Mucosa of rectum (tissue), 2 donors: ENCODE data around the gene SPRR2D.
"Not testable (repeated sequence)": the region's sequence is repeated elsewhere in the genome, so short reads cannot be mapped to it uniquely, and the experiment has no call there.

Source experiments
- H3K27ac ChIP-seq, 2 donors: one replicate each; pipeline ENCODE4 v1.7.0; 2013; ENCODE audit warnings: inconsistent platforms in 2 of 2, low read depth in 2 of 2, low read length in 2 of 2
- H3K27me3 ChIP-seq, 2 donors: one replicate each; pipeline ENCODE4 v1.7.0; 2013; ENCODE audit warnings: low read length in 2 of 2; ENCODE audit not compliant: control insufficient read depth in 2 of 2, insufficient read depth in 2 of 2
- H3K36me3 ChIP-seq, 2 donors: one replicate each; pipeline ENCODE4 v1.7.0; 2013; ENCODE audit warnings: low read length in 2 of 2; ENCODE audit not compliant: control insufficient read depth in 2 of 2, insufficient read depth in 2 of 2
- H3K4me1 ChIP-seq, 2 donors: one replicate each; pipeline ENCODE4 v1.7.0; 2013; ENCODE audit warnings: low read length in 2 of 2, mild to moderate bottlenecking in 1 of 2; ENCODE audit not compliant: control insufficient read depth in 2 of 2, insufficient read depth in 2 of 2
- H3K4me3 ChIP-seq, 2 donors: one replicate each; pipeline ENCODE4 v1.7.0; 2013; ENCODE audit warnings: low read length in 2 of 2
- H3K9ac ChIP-seq, 2 donors: one replicate each; pipeline ENCODE4 v1.7.0; 2013; ENCODE audit warnings: low read length in 2 of 2, low read depth in 1 of 2, mild to moderate bottlenecking in 1 of 2
- H3K9me3 ChIP-seq, 2 donors: one replicate each; pipeline ENCODE4 v1.7.0; 2013; ENCODE audit warnings: low read length in 2 of 2; ENCODE audit not compliant: control insufficient read depth in 2 of 2
- donor health status: healthy.
- donor health status: Normal muscosa, but diverticular disease.

SPRR2D gene

DNA sequence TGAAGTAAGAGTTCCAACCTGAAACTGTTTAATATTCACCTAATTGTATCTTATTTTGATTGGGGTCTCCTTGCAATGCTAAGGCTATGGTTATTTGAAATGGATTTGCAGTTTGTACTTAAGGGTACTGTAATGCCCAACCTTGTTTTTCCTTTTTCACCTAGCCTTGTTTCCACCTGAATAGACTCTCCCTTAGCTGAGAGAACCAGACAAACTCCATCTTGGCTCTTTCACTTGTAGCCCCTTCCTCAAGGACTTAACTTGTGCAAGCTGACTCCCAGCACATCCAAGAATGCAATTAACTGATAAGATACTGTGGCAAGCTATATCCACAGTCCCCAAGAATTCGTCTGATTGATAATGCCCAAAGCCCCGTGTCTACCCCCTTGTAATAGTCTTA lies 19.1 kb downstream of the SPRR2D start:
- H3K9me3 ChIP-seq, H3K36me3 ChIP-seq, H3K27me3 ChIP-seq, H3K9ac ChIP-seq, H3K27ac ChIP-seq, H3K4me3 ChIP-seq, H3K4me1 ChIP-seq: not testable (repeated sequence)

DNA sequence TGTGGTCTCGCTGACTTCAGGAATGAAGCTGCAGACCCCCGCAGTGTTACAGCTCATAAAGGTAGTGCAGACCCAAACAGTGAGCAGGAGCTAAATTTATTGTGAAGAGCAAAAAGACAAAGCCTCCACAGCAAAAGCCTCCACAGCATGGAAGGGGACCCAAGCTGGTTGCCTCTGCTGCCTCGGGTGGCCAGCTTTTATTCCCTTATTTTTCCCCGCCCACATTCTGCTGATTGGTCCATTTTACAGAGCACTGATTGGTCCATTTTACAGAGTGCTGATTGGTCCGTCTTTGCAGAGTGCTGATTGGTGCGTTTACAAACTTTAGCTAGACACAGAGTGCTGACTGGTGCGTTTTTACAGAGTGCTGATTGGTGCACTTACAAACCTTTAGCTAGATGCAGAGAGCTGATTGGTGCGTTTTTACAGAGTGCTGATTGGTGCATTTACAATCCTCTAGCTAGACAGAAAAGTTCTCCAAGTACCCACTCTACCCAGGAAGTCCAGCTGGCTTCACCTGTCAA lies 29.6 kb downstream of the SPRR2D start:
- not testable (repeated sequence) for H3K27me3 ChIP-seq, H3K27ac ChIP-seq, H3K4me3 ChIP-seq, H3K9me3 ChIP-seq, H3K4me1 ChIP-seq, H3K36me3 ChIP-seq, H3K9ac ChIP-seq

DNA sequence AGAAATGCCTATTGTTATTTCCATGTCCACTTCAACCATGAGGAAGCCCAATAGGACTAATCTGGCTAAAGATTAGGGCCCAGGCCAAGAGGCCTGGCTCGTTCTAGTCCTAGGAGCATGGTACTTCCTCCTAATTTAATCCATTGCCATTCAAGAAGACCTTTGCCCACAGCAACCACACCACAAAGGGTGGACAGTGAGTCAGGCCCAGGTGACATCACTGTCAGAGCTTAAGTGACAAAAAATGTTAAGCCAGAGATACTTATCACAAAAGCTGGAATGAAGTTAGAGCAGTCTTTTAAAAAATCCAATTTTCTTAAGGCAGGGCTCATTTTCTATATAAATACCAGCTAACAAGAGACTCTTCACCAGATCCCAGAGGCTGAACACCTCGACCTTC lies 39.5 kb downstream of the SPRR2D start, which contains the start of gene SPRR3:
TSS of gene SPRR3 (plus strand) at position 368 of the 400 bp plus-strand sequence. CDS start 1,272 bp downstream, outside the sequence.
- no peaks in the 10 kb centered on the region for H3K9me3 ChIP-seq
- no peak within 1 kb of the TSS for H3K9ac ChIP-seq
- peaks cover 0 to 2% of the 10 kb centered on the region in 2 donors for H3K27me3 ChIP-seq
- no peak within 1 kb of the TSS for H3K27ac ChIP-seq
- H3K4me1 ChIP-seq = no peaks in the 10 kb centered on the region
- no peak within 1 kb of the TSS for H3K4me3 ChIP-seq
- no peaks in the 10 kb centered on the region for H3K36me3 ChIP-seq

DNA sequence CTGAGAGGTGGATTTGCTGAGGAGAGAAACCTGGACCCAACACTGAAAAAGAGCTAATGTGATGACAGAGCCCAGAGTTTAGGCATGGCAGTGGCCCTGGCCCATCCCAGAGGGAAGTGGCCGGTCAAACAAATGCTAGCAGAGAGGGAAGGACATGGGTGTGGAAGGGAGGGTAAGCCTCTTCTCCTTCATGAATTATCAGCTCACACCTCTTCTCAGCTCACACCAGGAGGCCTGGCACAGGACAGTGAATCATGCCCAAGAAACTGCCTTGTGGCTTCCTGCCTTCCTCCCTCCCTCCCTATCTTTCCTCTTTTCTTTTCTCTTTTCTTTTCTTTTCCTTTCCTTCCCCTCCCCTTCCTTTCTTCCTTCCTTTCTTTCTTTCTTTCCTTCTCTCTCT lies 40.6 kb downstream of the SPRR2D start:
- H3K27ac ChIP-seq = no peak overlapping the region
- H3K4me1 ChIP-seq = no peaks in the 10 kb centered on the region
- no peaks in the 10 kb centered on the region for H3K9me3 ChIP-seq
- H3K36me3 ChIP-seq = no peaks in the 10 kb centered on the region
- H3K4me3 ChIP-seq = no peak overlapping the region
- H3K27me3 ChIP-seq = peaks cover 0 to 2% of the 10 kb centered on the region in 2 donors
- H3K9ac ChIP-seq = no peak overlapping the region

DNA sequence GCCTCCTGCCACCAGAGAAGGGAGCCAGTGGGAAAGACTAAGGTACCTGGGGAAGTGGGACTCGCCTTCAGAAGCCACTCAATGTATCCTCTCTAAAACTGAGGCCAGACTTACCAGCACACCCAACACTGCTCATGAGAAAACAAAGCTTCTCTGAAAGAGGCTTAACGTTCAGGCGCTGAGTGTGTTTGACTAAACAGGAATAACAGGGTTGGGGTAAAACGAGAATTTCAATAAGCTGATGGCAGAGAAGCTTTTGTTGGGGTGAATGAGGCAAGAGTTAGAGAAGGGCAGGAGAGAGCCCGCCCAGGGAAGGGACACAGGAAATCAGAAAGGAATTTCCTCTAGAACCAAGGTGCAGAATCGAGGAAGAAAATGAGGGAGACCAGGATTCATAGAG lies 41.1 kb downstream of the SPRR2D start:
- Histone ChIP-seq H3K36me3 (no peaks in the 10 kb centered on the region), H3K4me3 (no peak overlapping the region), H3K27me3 (peaks cover 0 to 2% of the 10 kb centered on the region in 2 donors), H3K4me1 (no peaks in the 10 kb centered on the region), H3K27ac (no peak overlapping the region), H3K9me3 (no peaks in the 10 kb centered on the region), H3K9ac (no peak overlapping the region)

DNA sequence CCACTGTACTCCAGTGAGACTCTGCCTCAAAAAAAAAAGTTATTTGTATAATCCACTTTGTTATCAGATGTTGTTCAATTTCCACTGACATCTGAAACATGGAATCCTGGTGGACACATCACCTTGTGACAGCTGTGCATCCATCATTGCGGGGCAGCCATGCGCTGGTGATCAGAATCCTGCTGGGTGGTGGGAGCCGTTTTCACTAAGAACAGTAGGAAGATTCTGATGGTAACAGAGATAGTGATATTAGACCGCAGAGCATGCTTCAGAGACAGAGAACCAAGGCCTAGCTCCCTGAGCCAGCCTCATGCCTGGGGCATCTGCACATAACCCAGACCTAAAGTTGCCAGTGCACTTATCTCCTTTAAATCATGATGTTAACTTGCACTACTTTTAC lies 42.4 kb downstream of the SPRR2D start:
- peaks cover 0 to 2% of the 10 kb centered on the region in 2 donors for H3K27me3 ChIP-seq
- H3K27ac ChIP-seq = no peak overlapping the region
- H3K9ac ChIP-seq = no peak overlapping the region
- H3K36me3 ChIP-seq = no peaks in the 10 kb centered on the region
- H3K9me3 ChIP-seq = no peaks in the 10 kb centered on the region
- no peaks in the 10 kb centered on the region for H3K4me1 ChIP-seq
- no peak overlapping the region for H3K4me3 ChIP-seq

DNA sequence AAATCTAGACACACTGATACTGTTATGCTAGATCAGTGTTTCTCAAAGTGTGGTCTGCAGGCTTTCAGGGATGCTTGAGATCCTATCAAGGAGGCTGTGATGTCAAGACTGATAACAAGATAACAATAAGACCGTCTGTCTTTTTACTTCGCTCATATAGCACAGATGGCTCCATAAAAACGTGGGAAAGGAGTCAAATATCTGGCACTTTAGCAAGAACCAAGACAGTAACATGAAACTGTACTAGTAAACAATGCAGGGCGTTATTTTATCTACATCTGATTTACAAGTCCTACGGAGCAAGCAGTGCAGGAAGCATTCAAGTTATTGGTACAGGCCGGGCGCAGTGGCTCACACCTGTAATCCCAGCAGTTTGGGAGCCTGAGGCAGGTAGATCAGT lies 43.0 kb downstream of the SPRR2D start:
- Histone ChIP-seq H3K4me1 (no peaks in the 10 kb centered on the region), H3K27me3 (peaks cover 0 to 2% of the 10 kb centered on the region in 2 donors), H3K36me3 (no peaks in the 10 kb centered on the region), H3K4me3 (no peak overlapping the region), H3K27ac (no peak overlapping the region), H3K9me3 (no peaks in the 10 kb centered on the region), H3K9ac (no peak overlapping the region)

DNA sequence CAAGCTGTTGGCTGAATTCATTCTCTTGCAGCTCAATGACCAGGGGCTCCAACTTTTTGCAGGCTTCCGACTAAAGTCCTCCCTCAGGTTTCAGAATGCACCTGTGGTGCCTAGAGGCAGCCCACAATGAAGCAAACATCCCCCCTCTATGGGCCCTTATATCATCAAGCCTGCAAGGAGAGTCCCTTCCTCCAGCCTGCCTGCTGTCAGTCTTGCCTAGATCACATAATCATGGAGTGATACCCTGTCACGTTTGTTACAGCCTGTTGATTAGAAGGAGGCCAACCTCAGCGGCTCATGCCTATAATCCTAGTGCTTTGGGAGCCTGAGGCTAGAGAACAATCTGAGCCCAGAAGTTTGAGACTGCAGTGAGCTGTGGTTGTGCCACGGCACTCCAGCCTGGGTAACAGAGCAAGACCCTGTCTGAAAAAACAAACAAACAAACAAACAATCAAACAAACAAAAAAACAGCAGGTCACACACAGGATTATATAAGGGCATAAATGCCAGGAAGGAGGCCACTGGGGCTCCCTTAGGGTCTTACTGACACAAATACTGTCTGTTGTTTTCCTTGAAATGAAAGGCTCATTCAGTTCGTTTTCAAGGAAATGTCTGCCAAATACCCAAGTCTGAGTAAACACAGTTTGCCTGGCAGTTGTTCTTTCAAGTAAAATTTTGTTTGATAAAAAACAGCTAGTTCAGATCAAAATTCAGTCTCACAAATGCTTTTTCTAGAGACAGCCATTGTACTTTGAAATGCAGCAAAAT lies 44.1 kb downstream of the SPRR2D start:
- no peak overlapping the region for H3K9ac ChIP-seq
- H3K4me3 ChIP-seq = no peak overlapping the region
- peaks cover 0 to 2% of the 10 kb centered on the region in 2 donors for H3K27me3 ChIP-seq
- H3K36me3 ChIP-seq = no peaks in the 10 kb centered on the region
- H3K4me1 ChIP-seq = no peaks in the 10 kb centered on the region
- no peak overlapping the region for H3K27ac ChIP-seq
- no peaks in the 10 kb centered on the region for H3K9me3 ChIP-seq

DNA sequence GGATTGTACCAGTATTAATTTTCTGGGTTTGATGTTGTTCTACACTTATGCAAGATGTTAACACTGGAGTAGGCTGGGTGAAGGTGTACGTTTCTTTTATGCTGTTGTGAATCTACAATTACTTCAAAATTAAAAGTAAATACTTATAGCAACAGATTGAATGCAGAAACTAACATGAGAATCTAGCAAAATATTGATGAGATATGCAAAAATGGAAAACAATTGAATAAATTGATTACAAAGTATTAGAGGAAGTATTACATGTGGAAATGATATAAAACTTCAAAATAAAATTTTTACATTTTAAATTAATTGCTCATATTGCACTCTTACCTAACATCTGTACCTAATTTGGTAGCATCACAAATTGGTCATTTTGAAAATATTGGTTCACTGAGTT lies 45.1 kb downstream of the SPRR2D start:
- no peaks in the 10 kb centered on the region for H3K36me3 ChIP-seq
- H3K4me3 ChIP-seq = no peak overlapping the region
- H3K9me3 ChIP-seq = no peaks in the 10 kb centered on the region
- no peaks in the 10 kb centered on the region for H3K4me1 ChIP-seq
- no peak overlapping the region for H3K9ac ChIP-seq
- H3K27ac ChIP-seq = no peak overlapping the region
- H3K27me3 ChIP-seq = peaks cover 0 to 2% of the 10 kb centered on the region in 2 donors

DNA sequence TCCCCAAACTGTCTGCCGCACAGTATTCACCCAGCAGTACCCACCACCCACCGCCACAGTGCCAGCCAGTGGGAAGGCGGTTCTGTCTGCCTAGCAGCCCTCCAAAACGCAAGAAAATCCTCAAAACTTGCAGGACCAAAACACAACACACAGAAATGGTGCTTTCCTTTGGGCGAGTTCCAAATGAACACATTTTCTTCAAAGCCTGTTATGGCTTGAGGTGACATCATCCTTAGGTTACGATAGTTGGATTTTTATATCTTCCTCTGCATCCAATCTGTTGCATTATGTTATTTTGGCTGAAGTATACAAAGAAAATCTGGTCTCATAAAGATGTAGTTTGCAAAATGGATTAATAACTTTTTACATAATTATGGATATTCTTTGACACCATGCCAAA lies 47.7 kb downstream of the SPRR2D start:
- H3K4me3 ChIP-seq = no peak overlapping the region
- H3K27me3 ChIP-seq = no peaks in the 10 kb centered on the region
- no peak overlapping the region for H3K27ac ChIP-seq
- H3K9me3 ChIP-seq = no peaks in the 10 kb centered on the region
- no peaks in the 10 kb centered on the region for H3K4me1 ChIP-seq
- no peak overlapping the region for H3K9ac ChIP-seq
- H3K36me3 ChIP-seq = no peaks in the 10 kb centered on the region
